D721Med (cell line): ENCODE data around the gene SPP2.

Source experiments
- DNase-seq: peaks from one replicate; pipeline ENCODE4 v3.0.0; 2011; ENCODE audit warnings: low spot score; ENCODE audit not compliant: insufficient read length
- FAIRE-seq: peaks from 2 replicates; lab custom pipeline; 2011; peaks lifted over from hg19 to GRCh38; lab: Jason Lieb, UNC
- TF ChIP-seq, protein P1 (sequence below): IDR thresholded peaks from 2 replicates; pipeline ENCODE4 v1.5.1; 2012; ENCODE audit warnings: mild to moderate bottlenecking, control low read depth; ENCODE audit not compliant: insufficient read depth; ENCODE audit errors: missing control alignments

SPP2 gene

DNA sequence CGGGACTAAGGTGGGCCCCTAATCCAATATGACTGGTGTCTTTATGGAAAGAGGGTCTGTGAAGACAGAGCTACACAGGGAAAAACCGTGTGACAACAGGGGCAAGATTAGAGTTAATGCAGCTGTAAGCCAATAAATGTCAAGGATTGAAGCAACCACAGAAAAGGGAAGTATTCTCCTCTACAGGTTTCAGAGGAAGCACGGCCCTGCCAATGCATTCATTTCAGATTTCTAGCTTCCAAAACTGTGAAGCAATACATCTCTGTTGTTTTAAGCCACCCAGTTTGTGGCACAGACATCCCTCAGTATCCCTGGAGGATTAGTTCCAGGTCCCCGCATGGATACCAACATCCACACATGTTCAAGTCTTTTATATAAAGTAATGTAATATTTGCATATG, 48.8 kb downstream of the SPP2 start:
- no peak for FAIRE-seq
- TF ChIP-seq, protein P1, sequence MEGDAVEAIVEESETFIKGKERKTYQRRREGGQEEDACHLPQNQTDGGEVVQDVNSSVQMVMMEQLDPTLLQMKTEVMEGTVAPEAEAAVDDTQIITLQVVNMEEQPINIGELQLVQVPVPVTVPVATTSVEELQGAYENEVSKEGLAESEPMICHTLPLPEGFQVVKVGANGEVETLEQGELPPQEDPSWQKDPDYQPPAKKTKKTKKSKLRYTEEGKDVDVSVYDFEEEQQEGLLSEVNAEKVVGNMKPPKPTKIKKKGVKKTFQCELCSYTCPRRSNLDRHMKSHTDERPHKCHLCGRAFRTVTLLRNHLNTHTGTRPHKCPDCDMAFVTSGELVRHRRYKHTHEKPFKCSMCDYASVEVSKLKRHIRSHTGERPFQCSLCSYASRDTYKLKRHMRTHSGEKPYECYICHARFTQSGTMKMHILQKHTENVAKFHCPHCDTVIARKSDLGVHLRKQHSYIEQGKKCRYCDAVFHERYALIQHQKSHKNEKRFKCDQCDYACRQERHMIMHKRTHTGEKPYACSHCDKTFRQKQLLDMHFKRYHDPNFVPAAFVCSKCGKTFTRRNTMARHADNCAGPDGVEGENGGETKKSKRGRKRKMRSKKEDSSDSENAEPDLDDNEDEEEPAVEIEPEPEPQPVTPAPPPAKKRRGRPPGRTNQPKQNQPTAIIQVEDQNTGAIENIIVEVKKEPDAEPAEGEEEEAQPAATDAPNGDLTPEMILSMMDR = no peak
- DNase-seq = no peak

DNA sequence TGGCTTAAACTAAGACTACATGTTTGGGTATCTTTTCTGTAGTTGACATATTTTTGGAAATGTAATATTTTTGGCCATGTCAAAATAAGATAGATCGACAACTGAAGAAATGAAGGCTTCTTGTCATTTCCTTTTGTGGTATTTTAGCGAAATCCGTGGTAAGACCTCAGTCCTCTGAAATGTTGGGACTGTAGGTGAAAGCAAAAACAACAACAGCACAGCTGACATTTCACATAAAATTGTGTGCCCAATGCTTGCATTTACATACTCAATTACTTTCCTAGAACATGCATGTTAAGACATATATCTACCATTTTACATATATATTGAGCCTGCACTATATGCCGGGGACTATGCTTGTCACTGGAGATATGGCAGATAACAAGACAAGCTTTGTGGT, 50.2 kb downstream of the SPP2 start:
- TF ChIP-seq, protein P1 = no peak
- FAIRE-seq (no peak), DNase-seq (no peak)

DNA sequence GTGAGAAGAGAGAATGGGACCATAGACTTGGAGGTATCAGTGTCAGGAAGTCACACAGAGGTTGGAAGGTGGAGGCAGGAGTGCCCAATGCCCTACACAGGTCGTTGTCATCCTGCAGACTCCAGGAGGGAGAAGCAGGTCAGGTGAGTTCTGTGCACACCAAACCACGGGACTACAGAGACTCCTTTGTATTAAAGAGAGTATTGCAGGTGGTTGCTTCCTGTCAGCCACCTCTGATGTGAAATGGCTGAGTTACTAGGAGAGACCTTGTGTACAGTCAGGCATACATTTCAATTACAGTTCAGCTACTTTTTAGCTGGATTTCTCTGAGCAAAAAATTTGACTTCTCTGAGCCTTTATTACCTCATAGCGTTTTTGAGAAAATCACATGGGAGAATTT, 51.6 kb downstream of the SPP2 start:
- no peak for FAIRE-seq

DNA sequence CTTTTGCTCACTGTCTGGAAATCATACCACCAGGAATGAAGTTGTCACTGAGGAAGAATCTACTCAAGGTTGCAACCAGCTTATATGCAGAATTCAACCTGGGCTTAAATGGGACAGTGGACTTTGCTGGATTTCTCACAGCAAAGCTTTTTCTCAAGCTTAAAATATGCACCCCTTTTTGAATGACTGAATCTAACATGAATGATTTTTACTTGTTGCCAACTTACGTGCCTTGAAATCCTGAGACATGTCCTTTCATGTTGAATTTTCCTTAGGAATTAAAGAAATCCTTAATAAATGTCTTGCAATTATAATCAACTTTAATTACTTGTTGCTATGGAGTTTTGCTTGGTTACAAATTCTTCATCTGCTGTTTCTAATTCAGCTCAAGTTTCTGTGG, 57.4 kb downstream of the SPP2 start:
- DNase-seq (no peak), FAIRE-seq (no peak)
- TF ChIP-seq, protein P1 = no peak

More for the DNA sequence above, 51.6 kb downstream of the SPP2 start:
- TF ChIP-seq, protein P1 = no peak
- DNase-seq = no peak

DNA sequence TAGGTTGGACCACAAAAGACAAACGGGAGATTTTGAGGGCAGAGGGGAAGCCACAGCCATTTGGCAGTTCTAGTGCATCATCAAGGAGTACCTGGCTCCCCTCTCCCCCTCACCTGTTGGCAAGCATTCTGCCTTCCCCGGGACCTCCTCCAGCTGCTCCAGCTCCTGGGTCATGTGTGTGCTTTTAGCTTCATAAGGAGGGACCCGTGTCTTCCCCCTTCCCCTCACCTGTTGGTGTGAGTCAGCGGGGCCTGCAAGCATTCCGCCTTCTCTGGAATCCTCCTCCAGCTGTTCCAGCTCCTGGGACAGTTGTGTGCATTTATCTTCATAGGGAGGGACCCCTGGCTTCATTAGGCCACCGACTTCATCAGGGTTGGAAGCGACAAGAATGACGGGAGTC, 58.8 kb downstream of the SPP2 start:
- DNase-seq = no peak
- TF ChIP-seq, protein P1 = no peak
- FAIRE-seq = no peak

DNA sequence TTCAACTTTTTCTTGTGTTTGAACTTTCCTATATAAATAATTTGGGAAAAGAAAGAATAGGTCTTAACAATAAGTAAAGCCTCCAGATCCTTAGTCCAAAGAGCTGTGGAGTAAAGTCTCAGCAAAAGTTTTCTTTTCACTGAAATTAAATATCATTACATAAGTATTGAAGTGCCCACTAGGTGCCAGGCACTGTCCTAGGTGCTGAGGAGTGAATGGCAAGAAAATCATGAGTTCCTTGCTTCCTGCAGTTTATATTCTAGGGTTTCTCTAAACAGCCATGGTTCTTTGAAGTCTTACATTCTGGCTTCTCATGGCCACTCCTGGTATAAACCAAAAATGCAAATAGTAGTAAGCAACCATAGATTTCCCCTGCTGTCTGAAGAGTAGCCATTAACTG, 59.7 kb downstream of the SPP2 start:
- TF ChIP-seq, protein P1 = no peak
- FAIRE-seq (no peak), DNase-seq (no peak)

DNA sequence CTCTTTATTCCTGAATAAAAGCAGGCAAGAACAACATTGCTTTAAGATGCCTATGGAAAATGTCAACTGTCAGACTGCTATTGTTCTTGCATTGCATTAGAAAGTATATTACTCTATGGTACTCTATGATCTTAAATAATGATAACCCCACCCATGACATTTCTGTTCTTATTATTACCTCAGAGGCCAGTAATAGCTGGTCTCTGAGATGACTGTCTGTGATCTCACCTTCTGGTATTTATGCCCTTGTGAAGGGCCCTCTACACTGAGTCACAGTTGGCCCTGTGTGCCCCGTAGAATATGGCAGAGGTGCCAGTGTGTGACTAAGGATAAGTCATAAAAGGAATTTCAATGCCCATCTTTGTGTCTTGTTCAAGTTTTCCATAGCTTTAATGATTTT, 61.0 kb downstream of the SPP2 start:
- TF ChIP-seq, protein P1 = no peak
- no peak for FAIRE-seq
- DNase-seq = no peak
